ENCODE results near the gene KCNJ3.
"Not testable (repeated sequence)": the region's sequence is repeated elsewhere in the genome, so short reads cannot be mapped to it uniquely, and the experiment has no call there.

Gene KCNJ3

GRCh38 chr2:154850532-154850931 is 152.0 kb downstream of the KCNJ3 start:
- DNase-seq, result no peak

GRCh38 chr2:154855138-154855537 is 156.6 kb downstream of the KCNJ3 start:
- DNase-seq, result no peak

GRCh38 chr2:154867151-154867550 is 168.7 kb downstream of the KCNJ3 start:
- DNase-seq, result not testable (repeated sequence)

GRCh38 chr2:154875999-154876398 is 177.5 kb downstream of the KCNJ3 start:
- DNase-seq, result no peak

- no peak for DNase-seq
Measured at GRCh38 chr2:154882725-154883124, 184.2 kb downstream of the KCNJ3 start.

- no peak for DNase-seq
Measured at GRCh38 chr2:154886316-154886715, 187.8 kb downstream of the KCNJ3 start.

- DNase-seq, result no peak
Measured at GRCh38 chr2:154898269-154898668, 199.8 kb downstream of the KCNJ3 start.

GRCh38 chr2:154901063-154901462 is 202.6 kb downstream of the KCNJ3 start:
- DNase-seq, result no peak
